ENCODE results near the gene NSG1. TPM values are rescaled to one million over a fixed set of nuclear protein-coding genes. Genes with fewer than 3 reads are reported as not detected.

Gene NSG1
- total RNA-seq, 1 donor from 2014 or later, result 52.4 TPM

- H3K4me1 Mint-ChIP-seq (ENCODE audit: low read depth), result no peaks in the 10 kb centered on the region
- no peaks in the 10 kb centered on the region for H3K27me3 Mint-ChIP-seq
- H3K4me3 Mint-ChIP-seq (ENCODE audit: low read depth), result no peak overlapping the region
- peaks cover 8% of the 10 kb centered on the region for H3K36me3 Mint-ChIP-seq (ENCODE audit: insufficient read depth)
- no peak for DNase-seq (ENCODE audit: low spot score, unreplicated experiment)
- H3K27ac Mint-ChIP-seq, result no peak overlapping the region
- no peak for TF ChIP-seq CTCF (IDR thresholded peaks at IDR 0.05; ENCODE audit: unreplicated experiment)
- H3K9me3 Mint-ChIP-seq (ENCODE audit: low read depth), result no peaks in the 10 kb centered on the region
Measured at GRCh38 chr4:4436244-4436823, 49.4 kb downstream of the NSG1 start.

GRCh38 chr4:4437798-4438470 is 51.0 kb downstream of the NSG1 start:
- H3K27me3 Mint-ChIP-seq, result no peaks in the 10 kb centered on the region
- no peak for TF ChIP-seq CTCF (IDR thresholded peaks at IDR 0.05; ENCODE audit: unreplicated experiment)
- H3K36me3 Mint-ChIP-seq (ENCODE audit: insufficient read depth), result peaks cover 10% of the 10 kb centered on the region
- H3K9me3 Mint-ChIP-seq (ENCODE audit: low read depth), result no peaks in the 10 kb centered on the region
- H3K27ac Mint-ChIP-seq, result no peak overlapping the region
- H3K4me1 Mint-ChIP-seq (ENCODE audit: low read depth), result no peaks in the 10 kb centered on the region
- DNase-seq (ENCODE audit: low spot score, unreplicated experiment), result no peak
- no peak overlapping the region for H3K4me3 Mint-ChIP-seq (ENCODE audit: low read depth)

- no peak for TF ChIP-seq CTCF (IDR thresholded peaks at IDR 0.05; ENCODE audit: unreplicated experiment)
- Mint-ChIP-seq H3K27me3 (no peaks in the 10 kb centered on the region), H3K4me3 (ENCODE audit: low read depth) (no peak overlapping the region), H3K36me3 (ENCODE audit: insufficient read depth) (peaks cover 10% of the 10 kb centered on the region), H3K4me1 (ENCODE audit: low read depth) (peaks cover 7% of the 10 kb centered on the region), H3K9me3 (ENCODE audit: low read depth) (no peaks in the 10 kb centered on the region), H3K27ac (no peak overlapping the region)
- no peak for DNase-seq (ENCODE audit: low spot score, unreplicated experiment)
Measured at GRCh38 chr4:4438891-4439290, 52.0 kb downstream of the NSG1 start.

- no peak overlapping the region for H3K27ac Mint-ChIP-seq
- H3K27me3 Mint-ChIP-seq, result no peaks in the 10 kb centered on the region
- no peaks in the 10 kb centered on the region for H3K9me3 Mint-ChIP-seq (ENCODE audit: low read depth)
- H3K4me3 Mint-ChIP-seq (ENCODE audit: low read depth), result no peak overlapping the region
- peaks cover 13% of the 10 kb centered on the region for H3K4me1 Mint-ChIP-seq (ENCODE audit: low read depth)
- no peak for TF ChIP-seq CTCF (IDR thresholded peaks at IDR 0.05; ENCODE audit: unreplicated experiment)
- H3K36me3 Mint-ChIP-seq (ENCODE audit: insufficient read depth), result peaks cover 10% of the 10 kb centered on the region
- DNase-seq (ENCODE audit: low spot score, unreplicated experiment), result no peak
Measured at GRCh38 chr4:4439782-4440181, 52.9 kb downstream of the NSG1 start.

GRCh38 chr4:4440333-4441061 is 53.6 kb downstream of the NSG1 start:
- peaks cover 13% of the 10 kb centered on the region for H3K4me1 Mint-ChIP-seq (ENCODE audit: low read depth)
- TF ChIP-seq CTCF (IDR thresholded peaks at IDR 0.05; ENCODE audit: unreplicated experiment), result no peak
- peak overlapping the region; percentile 45 for H3K27ac Mint-ChIP-seq
- peaks cover 10% of the 10 kb centered on the region for H3K36me3 Mint-ChIP-seq (ENCODE audit: insufficient read depth)
- H3K9me3 Mint-ChIP-seq (ENCODE audit: low read depth), result no peaks in the 10 kb centered on the region
- no peak overlapping the region for H3K4me3 Mint-ChIP-seq (ENCODE audit: low read depth)
- no peaks in the 10 kb centered on the region for H3K27me3 Mint-ChIP-seq
- no peak for DNase-seq (ENCODE audit: low spot score, unreplicated experiment)
